IPS-15b (cell line): ENCODE measurements around the gene ZNF268.

ENCODE experiments used
- H3K27me3 ChIP-seq: one replicate; pipeline ENCODE4 v1.6.1; 2013; ENCODE audit warnings: low read length; ENCODE audit not compliant: control insufficient read depth, insufficient read depth
- H3K36me3 ChIP-seq: one replicate; pipeline ENCODE4 v1.6.1; 2013; ENCODE audit warnings: low read length; ENCODE audit not compliant: control insufficient read depth, insufficient read depth
- H3K4me1 ChIP-seq: one replicate; pipeline ENCODE4 v1.6.1; 2013; ENCODE audit warnings: mild to moderate bottlenecking, low read length; ENCODE audit not compliant: control insufficient read depth, insufficient read depth
- H3K4me3 ChIP-seq: one replicate; pipeline ENCODE4 v1.5.1; 2013; ENCODE audit warnings: low read depth, low read length
- H3K9ac ChIP-seq: one replicate; pipeline ENCODE4 v1.6.1; 2013; ENCODE audit warnings: low read depth, mild to moderate bottlenecking, low read length
- H3K9me3 ChIP-seq: one replicate; pipeline ENCODE4 v1.6.1; 2013; ENCODE audit warnings: mild to moderate bottlenecking, low read length; ENCODE audit not compliant: control insufficient read depth, insufficient read depth

ZNF268 gene

GRCh38 chr12:133202493-133203343 is 21.4 kb downstream of the ZNF268 start:
- no peak overlapping the region for H3K4me3 ChIP-seq
- peaks cover 61% of the 10 kb centered on the region for H3K9me3 ChIP-seq
- H3K4me1 ChIP-seq: no peaks in the 10 kb centered on the region
- no peak overlapping the region for H3K9ac ChIP-seq
- H3K27me3 ChIP-seq: no peaks in the 10 kb centered on the region
- peaks cover 26% of the 10 kb centered on the region for H3K36me3 ChIP-seq

- H3K4me1 ChIP-seq: no peaks in the 10 kb centered on the region
- no peak overlapping the region for H3K9ac ChIP-seq
- peak overlapping the region; percentile 4 for H3K4me3 ChIP-seq
- H3K9me3 ChIP-seq: peaks cover 64% of the 10 kb centered on the region
- H3K36me3 ChIP-seq: peaks cover 26% of the 10 kb centered on the region
- no peaks in the 10 kb centered on the region for H3K27me3 ChIP-seq
Measured at GRCh38 chr12:133203344-133204263, 22.3 kb downstream of the ZNF268 start.

- H3K4me1 ChIP-seq: no peaks in the 10 kb centered on the region
- peaks cover 64% of the 10 kb centered on the region for H3K9me3 ChIP-seq
- H3K27me3 ChIP-seq: no peaks in the 10 kb centered on the region
- peak overlapping the region; percentile 4 for H3K4me3 ChIP-seq
- H3K36me3 ChIP-seq: peaks cover 26% of the 10 kb centered on the region
- H3K9ac ChIP-seq: no peak overlapping the region
Measured at GRCh38 chr12:133204264-133204603, 22.9 kb downstream of the ZNF268 start.

GRCh38 chr12:133206390-133206789 is 25.1 kb downstream of the ZNF268 start:
- H3K36me3 ChIP-seq: peaks cover 23% of the 10 kb centered on the region
- no peaks in the 10 kb centered on the region for H3K27me3 ChIP-seq
- peaks cover 68% of the 10 kb centered on the region for H3K9me3 ChIP-seq
- H3K4me3 ChIP-seq: no peak overlapping the region
- no peak overlapping the region for H3K9ac ChIP-seq
- H3K4me1 ChIP-seq: no peaks in the 10 kb centered on the region

- Histone ChIP-seq H3K9ac (no peak overlapping the region), H3K9me3 (peaks cover 37% of the 10 kb centered on the region), H3K4me1 (no peaks in the 10 kb centered on the region), H3K27me3 (no peaks in the 10 kb centered on the region), H3K36me3 (no peaks in the 10 kb centered on the region), H3K4me3 (no peak overlapping the region)
Measured at GRCh38 chr12:133215724-133216123, 34.4 kb downstream of the ZNF268 start.

- Histone ChIP-seq H3K27me3 (no peaks in the 10 kb centered on the region), H3K4me1 (no peaks in the 10 kb centered on the region), H3K9ac (no peak overlapping the region), H3K9me3 (peaks cover 43% of the 10 kb centered on the region), H3K36me3 (no peaks in the 10 kb centered on the region), H3K4me3 (no peak overlapping the region)
Measured at GRCh38 chr12:133217219-133217618, 35.9 kb downstream of the ZNF268 start.

- Histone ChIP-seq H3K36me3 (no peaks in the 10 kb centered on the region), H3K9me3 (peaks cover 37% of the 10 kb centered on the region), H3K27me3 (no peaks in the 10 kb centered on the region), H3K4me3 (no peak overlapping the region), H3K4me1 (no peaks in the 10 kb centered on the region), H3K9ac (no peak overlapping the region)
Measured at GRCh38 chr12:133220521-133220920, 39.2 kb downstream of the ZNF268 start.

- no peaks in the 10 kb centered on the region for H3K4me1 ChIP-seq
- H3K27me3 ChIP-seq: no peaks in the 10 kb centered on the region
- H3K4me3 ChIP-seq: no peak overlapping the region
- H3K36me3 ChIP-seq: no peaks in the 10 kb centered on the region
- peaks cover 40% of the 10 kb centered on the region for H3K9me3 ChIP-seq
- H3K9ac ChIP-seq: no peak overlapping the region
Measured at GRCh38 chr12:133221241-133221640, 39.9 kb downstream of the ZNF268 start.

- H3K27me3 ChIP-seq: no peaks in the 10 kb centered on the region
- H3K9me3 ChIP-seq: peaks cover 45% of the 10 kb centered on the region
Measured at GRCh38 chr12:133222211-133222610, 40.9 kb downstream of the ZNF268 start.

GRCh38 chr12:133225527-133225926 is 44.2 kb downstream of the ZNF268 start:
- Histone ChIP-seq H3K4me1 (no peaks in the 10 kb centered on the region), H3K9me3 (peaks cover 33% of the 10 kb centered on the region), H3K9ac (no peak overlapping the region), H3K4me3 (no peak overlapping the region), H3K36me3 (no peaks in the 10 kb centered on the region), H3K27me3 (no peaks in the 10 kb centered on the region)

More at GRCh38 chr12:133222211-133222610, 40.9 kb downstream of the ZNF268 start:
- Histone ChIP-seq H3K4me3 (no peak overlapping the region), H3K36me3 (no peaks in the 10 kb centered on the region), H3K4me1 (no peaks in the 10 kb centered on the region), H3K9ac (no peak overlapping the region)

GRCh38 chr12:133226690-133227089 is 45.4 kb downstream of the ZNF268 start:
- H3K4me1 ChIP-seq: no peaks in the 10 kb centered on the region
- no peak overlapping the region for H3K4me3 ChIP-seq
- peaks cover 36% of the 10 kb centered on the region for H3K9me3 ChIP-seq
- no peaks in the 10 kb centered on the region for H3K27me3 ChIP-seq
- no peak overlapping the region for H3K9ac ChIP-seq
- H3K36me3 ChIP-seq: no peaks in the 10 kb centered on the region
